ENCODE measurements around the gene GPC6. TPM values are rescaled to one million over a fixed set of nuclear protein-coding genes. Genes with fewer than 3 reads are reported as not detected.

GPC6 gene
- total RNA-seq, 1 donor = 77.8 TPM

DNA sequence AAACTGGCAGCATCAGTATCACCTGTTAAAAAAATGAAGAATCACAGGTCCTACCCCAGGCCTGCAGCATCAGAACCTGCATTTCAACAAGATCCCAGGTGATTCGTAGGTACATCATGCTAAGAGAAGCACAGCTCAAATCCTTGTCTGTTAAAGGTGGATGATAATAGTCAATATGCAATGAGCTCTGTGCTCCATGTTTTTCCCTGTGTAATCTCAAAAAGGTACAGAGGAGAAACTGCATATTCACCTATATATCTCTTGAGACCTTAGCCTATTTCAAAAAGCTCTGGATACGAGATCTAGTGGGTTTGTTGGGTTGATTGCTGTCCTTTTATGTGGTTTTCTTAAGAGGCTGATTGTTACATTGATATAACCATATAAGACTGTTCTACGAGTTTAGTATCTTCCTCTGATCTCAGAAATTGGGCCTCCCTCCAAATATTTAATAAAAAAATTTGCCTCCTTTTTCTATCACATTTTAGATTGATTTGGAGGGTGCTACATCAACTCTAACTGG lies 1104.0 kb downstream of the GPC6 start:
- H2AFZ ChIP-seq (ENCODE audit: low read length) = no peak overlapping the region
- TF ChIP-seq, protein P1, sequence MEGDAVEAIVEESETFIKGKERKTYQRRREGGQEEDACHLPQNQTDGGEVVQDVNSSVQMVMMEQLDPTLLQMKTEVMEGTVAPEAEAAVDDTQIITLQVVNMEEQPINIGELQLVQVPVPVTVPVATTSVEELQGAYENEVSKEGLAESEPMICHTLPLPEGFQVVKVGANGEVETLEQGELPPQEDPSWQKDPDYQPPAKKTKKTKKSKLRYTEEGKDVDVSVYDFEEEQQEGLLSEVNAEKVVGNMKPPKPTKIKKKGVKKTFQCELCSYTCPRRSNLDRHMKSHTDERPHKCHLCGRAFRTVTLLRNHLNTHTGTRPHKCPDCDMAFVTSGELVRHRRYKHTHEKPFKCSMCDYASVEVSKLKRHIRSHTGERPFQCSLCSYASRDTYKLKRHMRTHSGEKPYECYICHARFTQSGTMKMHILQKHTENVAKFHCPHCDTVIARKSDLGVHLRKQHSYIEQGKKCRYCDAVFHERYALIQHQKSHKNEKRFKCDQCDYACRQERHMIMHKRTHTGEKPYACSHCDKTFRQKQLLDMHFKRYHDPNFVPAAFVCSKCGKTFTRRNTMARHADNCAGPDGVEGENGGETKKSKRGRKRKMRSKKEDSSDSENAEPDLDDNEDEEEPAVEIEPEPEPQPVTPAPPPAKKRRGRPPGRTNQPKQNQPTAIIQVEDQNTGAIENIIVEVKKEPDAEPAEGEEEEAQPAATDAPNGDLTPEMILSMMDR (IDR thresholded peaks at IDR 0.05; ENCODE audit: extremely low read depth, low read depth, low read length) = no peak
- no peaks in the 10 kb centered on the region for H3K9me3 ChIP-seq (ENCODE audit: low read depth, low read length)
- no peaks in the 10 kb centered on the region for H4K20me1 ChIP-seq (ENCODE audit: insufficient read depth, low read length)
- H3K4me3 ChIP-seq (ENCODE audit: insufficient read depth, low read length) = no peak overlapping the region
- no peak for DNase-seq (ENCODE audit: insufficient read length, low spot score, missing footprints)
- H3K4me1 ChIP-seq (ENCODE audit: insufficient read depth, low read length) = peaks cover 33% of the 10 kb centered on the region
- no peaks in the 10 kb centered on the region for H3K79me2 ChIP-seq (ENCODE audit: insufficient read depth, low read length)
- H3K27ac ChIP-seq (ENCODE audit: low read depth, low read length) = peak overlapping the region; percentile 79
- H3K4me2 ChIP-seq (ENCODE audit: insufficient read depth, low read length) = peak overlapping the region; percentile 82
- H3K27me3 ChIP-seq (ENCODE audit: insufficient read depth, low read length) = no peaks in the 10 kb centered on the region
- H3K36me3 ChIP-seq (ENCODE audit: insufficient read depth, low read length) = no peaks in the 10 kb centered on the region

DNA sequence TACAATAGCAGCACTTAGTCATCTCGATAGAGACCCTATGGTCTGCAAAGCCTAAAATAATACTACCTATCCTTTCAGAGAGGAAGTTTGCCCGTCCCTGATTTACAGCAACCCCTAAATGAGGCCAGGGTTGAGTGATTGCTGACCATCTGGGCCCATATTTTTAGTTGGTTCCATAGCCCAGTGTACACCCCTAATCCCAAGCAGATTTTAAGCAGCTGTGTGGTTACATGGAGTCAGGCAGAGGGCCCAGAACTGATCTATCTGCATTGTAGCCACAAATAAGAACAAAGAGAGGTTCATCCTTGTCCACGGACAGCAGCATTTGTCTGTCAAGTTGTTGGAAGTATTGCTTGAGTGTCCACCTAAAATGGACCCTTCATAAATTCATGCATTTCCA lies 1104.7 kb downstream of the GPC6 start:
- no peak overlapping the region for H3K4me2 ChIP-seq (ENCODE audit: insufficient read depth, low read length)
- no peaks in the 10 kb centered on the region for H4K20me1 ChIP-seq (ENCODE audit: insufficient read depth, low read length)
- no peak overlapping the region for H3K27ac ChIP-seq (ENCODE audit: low read depth, low read length)
- H3K4me1 ChIP-seq (ENCODE audit: insufficient read depth, low read length) = peaks cover 32% of the 10 kb centered on the region
- H3K36me3 ChIP-seq (ENCODE audit: insufficient read depth, low read length) = no peaks in the 10 kb centered on the region
- TF ChIP-seq, protein P1 (IDR thresholded peaks at IDR 0.05; ENCODE audit: extremely low read depth, low read depth, low read length) = no peak
- no peak for DNase-seq (ENCODE audit: insufficient read length, low spot score, missing footprints)
- H2AFZ ChIP-seq (ENCODE audit: low read length) = no peak overlapping the region
- no peaks in the 10 kb centered on the region for H3K79me2 ChIP-seq (ENCODE audit: insufficient read depth, low read length)
- no peak overlapping the region for H3K4me3 ChIP-seq (ENCODE audit: insufficient read depth, low read length)
- H3K9me3 ChIP-seq (ENCODE audit: low read depth, low read length) = no peaks in the 10 kb centered on the region
- H3K27me3 ChIP-seq (ENCODE audit: insufficient read depth, low read length) = no peaks in the 10 kb centered on the region

DNA sequence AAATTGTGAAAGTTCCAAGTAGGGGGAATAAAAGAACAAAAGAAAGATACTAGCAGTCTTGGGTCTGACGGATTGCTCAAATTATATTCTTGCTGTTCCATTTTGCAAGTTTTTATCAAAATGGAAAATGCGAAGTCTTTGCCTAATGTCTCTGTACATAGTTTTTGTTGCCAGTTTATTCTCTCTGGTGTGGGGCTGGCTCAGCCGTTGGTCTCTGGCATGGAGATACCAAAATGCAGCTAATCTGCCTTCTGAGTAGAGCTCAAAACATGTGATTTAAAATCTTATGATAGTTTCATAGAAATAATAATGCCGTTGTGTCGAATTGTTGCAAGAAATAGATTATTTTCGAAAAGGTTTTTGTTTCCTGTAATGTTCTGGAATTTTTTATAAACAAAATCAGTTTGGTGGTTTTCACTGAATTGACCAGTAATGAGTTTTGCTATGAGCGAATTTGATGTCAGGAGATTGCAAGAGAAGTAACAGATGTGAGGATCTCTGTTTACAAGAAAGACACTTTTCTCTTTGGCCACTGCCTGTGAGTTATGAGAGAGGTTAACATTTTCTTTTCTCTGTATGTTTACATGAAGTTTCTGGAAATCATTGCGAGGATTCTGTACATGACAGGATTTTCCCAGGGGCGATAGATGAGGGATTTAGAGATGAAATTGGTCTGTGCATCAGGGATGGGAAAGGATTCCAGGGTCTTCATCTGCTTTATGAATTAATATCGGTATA lies 1105.9 kb downstream of the GPC6 start:
- TF ChIP-seq, protein P1 (IDR thresholded peaks at IDR 0.05; ENCODE audit: extremely low read depth, low read depth, low read length) = no peak
- DNase-seq (ENCODE audit: insufficient read length, low spot score, missing footprints) = no peak
- Histone ChIP-seq H3K27ac (ENCODE audit: low read depth, low read length) (no peak overlapping the region), H3K4me1 (ENCODE audit: insufficient read depth, low read length) (peaks cover 29% of the 10 kb centered on the region), H3K36me3 (ENCODE audit: insufficient read depth, low read length) (no peaks in the 10 kb centered on the region), H3K4me3 (ENCODE audit: insufficient read depth, low read length) (no peak overlapping the region), H3K79me2 (ENCODE audit: insufficient read depth, low read length) (no peaks in the 10 kb centered on the region), H3K9me3 (ENCODE audit: low read depth, low read length) (no peaks in the 10 kb centered on the region), H2AFZ (ENCODE audit: low read length) (no peak overlapping the region), H3K4me2 (ENCODE audit: insufficient read depth, low read length) (no peak overlapping the region), H4K20me1 (ENCODE audit: insufficient read depth, low read length) (no peaks in the 10 kb centered on the region), H3K27me3 (ENCODE audit: insufficient read depth, low read length) (no peaks in the 10 kb centered on the region)

DNA sequence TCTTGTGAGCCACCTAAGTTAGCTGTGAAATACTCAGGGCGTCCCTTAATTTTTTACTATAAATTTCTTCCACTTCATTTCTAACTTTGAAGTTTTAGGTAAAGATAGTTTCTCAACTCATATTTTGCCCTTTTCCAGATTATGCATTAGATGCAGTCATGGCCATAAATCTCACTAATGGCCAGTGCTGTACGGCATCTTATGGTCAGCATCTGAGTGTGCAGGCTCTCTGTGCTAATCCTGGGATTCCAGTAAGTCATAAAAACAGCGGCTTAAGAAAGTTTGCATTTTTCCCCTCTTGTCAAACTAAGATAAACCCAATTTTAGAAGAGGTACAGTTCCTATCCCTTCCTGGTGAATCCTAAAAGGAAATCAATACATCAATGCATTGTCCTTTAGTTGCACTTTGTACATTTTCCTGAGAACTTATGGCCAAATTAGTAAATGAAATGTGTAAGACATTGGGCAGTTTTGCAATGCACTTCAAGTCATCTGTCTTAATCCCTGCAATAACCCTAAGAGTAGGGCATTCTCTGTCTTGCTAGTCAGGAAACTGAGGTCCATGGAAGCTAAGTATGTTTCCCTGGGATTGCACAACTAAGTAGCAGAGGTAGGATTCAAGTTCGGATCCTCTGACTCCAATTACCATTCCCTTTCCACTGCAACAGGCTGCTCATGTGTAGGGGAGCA lies 1106.7 kb downstream of the GPC6 start:
- Histone ChIP-seq H3K4me1 (ENCODE audit: insufficient read depth, low read length) (peaks cover 27% of the 10 kb centered on the region), H4K20me1 (ENCODE audit: insufficient read depth, low read length) (no peaks in the 10 kb centered on the region), H3K4me2 (ENCODE audit: insufficient read depth, low read length) (no peak overlapping the region), H3K79me2 (ENCODE audit: insufficient read depth, low read length) (no peaks in the 10 kb centered on the region), H2AFZ (ENCODE audit: low read length) (no peak overlapping the region), H3K27me3 (ENCODE audit: insufficient read depth, low read length) (no peaks in the 10 kb centered on the region), H3K9me3 (ENCODE audit: low read depth, low read length) (no peaks in the 10 kb centered on the region), H3K36me3 (ENCODE audit: insufficient read depth, low read length) (no peaks in the 10 kb centered on the region), H3K4me3 (ENCODE audit: insufficient read depth, low read length) (no peak overlapping the region), H3K27ac (ENCODE audit: low read depth, low read length) (no peak overlapping the region)
- TF ChIP-seq, protein P1 (IDR thresholded peaks at IDR 0.05; ENCODE audit: extremely low read depth, low read depth, low read length) = no peak
- no peak for DNase-seq (ENCODE audit: insufficient read length, low spot score, missing footprints)

Measured in osteoblast (primary cell).